HCT116 (cell line): ENCODE results near the gene CHST14. TPM values are rescaled to one million over a fixed set of nuclear protein-coding genes. Genes with fewer than 3 reads are reported as not detected.

ENCODE experiments used
- ATAC-seq: fragments of 200-7000 bp; cut with Tn5 transposase; 2 replicates; pipeline ENCODE4 v1.9.1; 2020; ENCODE audit warnings: mild to moderate bottlenecking, moderate library complexity
- BruUV-seq: library from RNA; stranded (reverse); fragments of 400-500 nt; replicated peaks from 2 replicates; lab custom pipeline; 2021; lab: Mats Ljungman, UMichigan
- CTCF ChIA-PET: fragments of 300-600 bp; sonication (Branson Sonifier 250); formaldehyde crosslinking; loops from one replicate; lab custom pipeline; 2021; ENCODE audit warnings: antibody characterized with exemption; lab: Charles Lee
- POLR2A ChIA-PET: fragments of 300-600, 350-600 bp; sonication (Branson Sonifier 250); formaldehyde crosslinking; loops from one replicate; lab custom pipeline; 2021; ENCODE audit warnings: antibody characterized with exemption; lab: Charles Lee
- RAD21 ChIA-PET, 2 experiments: fragments of 300-600 bp; sonication (Branson Sonifier 250); formaldehyde crosslinking; loops; one replicate each; lab custom pipeline; 2023; ENCODE audit warnings: low total read pairs in 2 of 2; ENCODE audit not compliant: uncharacterized antibody in 2 of 2, unreplicated experiment in 2 of 2, low non-redundant PET in 1 of 2; lab: Charles Lee
- DNase-seq: peaks from one replicate; pipeline ENCODE4 v3.0.0-alpha.2; 2010; ENCODE audit warnings: low read depth, low spot score
- H2AFZ ChIP-seq: fragments of 200-600 bp; shearing (Covaris generic), sonication (generic); 2 replicates; pipeline ENCODE4 v1.6.1; 2017; ENCODE audit warnings: low read depth, mixed run types, mixed read lengths, antibody characterized with exemption, low read length; ENCODE audit not compliant: poor library complexity, severe bottlenecking
- H3K27ac ChIP-seq: 2 replicates; pipeline ENCODE4 v1.5.1; 2012; ENCODE audit warnings: low read depth, low read length
- H3K27me3 ChIP-seq: fragments of 200-600 bp; sonication (generic); 2 replicates; pipeline ENCODE4 v1.6.1; 2016; ENCODE audit warnings: mixed run types, low read length, mixed read lengths; ENCODE audit not compliant: insufficient read depth
- H3K36me3 ChIP-seq, 2 experiments: fragments of 200-500 bp in 1 of 2; fragments of 200-600 bp in 1 of 2; sonication (Bioruptor generic) in 1 of 2; sonication (generic) in 1 of 2; 2 replicates each; pipeline versions ENCODE4 v1.5.1 to v1.6.1; 2014 to 2016; ENCODE audit warnings: low read length in 2 of 2, inconsistent platforms in 1 of 2, mixed read lengths in 1 of 2, mixed run types in 1 of 2; ENCODE audit not compliant: insufficient read depth in 2 of 2, control insufficient read depth in 1 of 2
- H3K4me1 ChIP-seq, 2 experiments: fragments of 200-600 bp in 1 of 2; sonication (generic) in 1 of 2; 2 replicates each; pipeline versions ENCODE4 v1.5.1 to v1.6.1; 2012 to 2017; ENCODE audit warnings: low read length in 2 of 2, inconsistent platforms in 1 of 2, mild to moderate bottlenecking in 1 of 2, mixed read lengths in 1 of 2, mixed run types in 1 of 2, moderate library complexity in 1 of 2; ENCODE audit not compliant: insufficient read depth in 2 of 2, control insufficient read depth in 1 of 2
- H3K4me2 ChIP-seq: fragments of 200-600 bp; sonication (generic); 2 replicates; pipeline ENCODE4 v1.6.1; 2017; ENCODE audit warnings: mixed run types, low read length, mixed read lengths
- H3K4me3 ChIP-seq, 2 experiments: fragments of 200-600 bp in 1 of 2; sonication (generic) in 1 of 2; replicated peaks in 1 of 2; 2 replicates each; pipeline ENCODE4 v1.5.1; 2011 to 2016; ENCODE audit warnings: low read length in 2 of 2, control low read depth in 1 of 2, low read depth in 1 of 2, mild to moderate bottlenecking in 1 of 2, mixed read lengths in 1 of 2, mixed run types in 1 of 2
- H3K79me2 ChIP-seq: fragments of 200-600 bp; sonication (generic); 2 replicates; pipeline ENCODE4 v1.6.1; 2017; ENCODE audit warnings: mild to moderate bottlenecking, mixed run types, low read length, moderate library complexity, mixed read lengths; ENCODE audit not compliant: insufficient read depth
- H3K9ac ChIP-seq: fragments of 200-600 bp; sonication (generic); 2 replicates; pipeline ENCODE4 v1.6.1; 2016; ENCODE audit warnings: low read length, mixed read lengths
- H3K9me2 ChIP-seq: fragments of 200-600 bp; sonication (generic), shearing (Covaris generic); 2 replicates; pipeline ENCODE4 v1.6.1; 2017; ENCODE audit warnings: mixed run types, mild to moderate bottlenecking, moderate library complexity; ENCODE audit not compliant: insufficient read depth
- H3K9me3 ChIP-seq, 2 experiments: fragments of 200-500 bp in 1 of 2; fragments of 200-600 bp in 1 of 2; sonication (Bioruptor generic) in 1 of 2; sonication (generic) in 1 of 2; 2 replicates each; pipeline ENCODE4 v1.6.1; 2014 to 2017; ENCODE audit warnings: low read length in 2 of 2, mixed read lengths in 2 of 2, inconsistent platforms in 1 of 2, low read depth in 1 of 2, mild to moderate bottlenecking in 1 of 2, mixed run types in 1 of 2, moderate library complexity in 1 of 2; ENCODE audit not compliant: control insufficient read depth in 1 of 2, insufficient read depth in 1 of 2
- H4K20me1 ChIP-seq: fragments of 200-600 bp; sonication (generic), shearing (Covaris generic); 2 replicates; pipeline ENCODE4 v1.6.1; 2017; ENCODE audit warnings: mixed run types, mild to moderate bottlenecking, moderate library complexity; ENCODE audit not compliant: insufficient read depth
- CBX3 ChIP-seq: IDR thresholded peaks from 2 replicates; pipeline ENCODE4 v1.6.1; 2012; ENCODE audit warnings: low read depth
- CEBPB ChIP-seq: IDR thresholded peaks from 2 replicates; pipeline ENCODE4 v1.6.1; 2012; ENCODE audit warnings: low read depth
- ELF1 ChIP-seq: IDR thresholded peaks from 2 replicates; pipeline ENCODE4 v1.6.1; 2012; ENCODE audit warnings: low read depth, borderline replicate concordance
- EZH2 ChIP-seq: fragments of 200-600 bp; sonication (generic); IDR thresholded peaks from 2 replicates; pipeline ENCODE4 v1.6.1; 2017; ENCODE audit warnings: antibody characterized with exemption, mixed run types
- EZH2phosphoT487 ChIP-seq: fragments of 200-600 bp; IDR thresholded peaks from 2 replicates; pipeline ENCODE4 v1.6.1; 2018; ENCODE audit warnings: antibody characterized with exemption, borderline replicate concordance
- FOSL1 ChIP-seq: IDR thresholded peaks from 2 replicates; pipeline ENCODE4 v1.6.1; 2012; ENCODE audit warnings: low read depth
- JUND ChIP-seq: IDR thresholded peaks from 2 replicates; pipeline ENCODE4 v1.6.1; 2012
- POLR2A ChIP-seq: IDR thresholded peaks from 2 replicates; pipeline ENCODE4 v1.7.0; 2011; ENCODE audit warnings: borderline replicate concordance; ENCODE audit not compliant: insufficient read depth, insufficient read length; ENCODE audit errors: extremely low read depth
- RAD21 ChIP-seq: IDR thresholded peaks from 2 replicates; pipeline ENCODE4 v1.6.1; 2012; ENCODE audit warnings: low read depth, mild to moderate bottlenecking
- REST ChIP-seq: IDR thresholded peaks from 2 replicates; pipeline ENCODE4 v1.6.1; 2012; ENCODE audit warnings: low read depth
- SIN3A ChIP-seq: IDR thresholded peaks from 2 replicates; pipeline ENCODE4 v1.6.1; 2012; ENCODE audit warnings: low read depth
- SRF ChIP-seq: IDR thresholded peaks from 2 replicates; pipeline ENCODE4 v1.6.1; 2012; ENCODE audit warnings: low read depth
- YY1 ChIP-seq: IDR thresholded peaks from 2 replicates; pipeline ENCODE4 v1.6.1; 2011; ENCODE audit warnings: low read length, low read depth, moderate library complexity, mild to moderate bottlenecking; ENCODE audit not compliant: insufficient replicate concordance; ENCODE audit errors: extremely low read depth
- ZBTB33 ChIP-seq: IDR thresholded peaks from 2 replicates; pipeline ENCODE4 v1.6.1; 2011; ENCODE audit warnings: mild to moderate bottlenecking, low read length, moderate library complexity; ENCODE audit not compliant: insufficient replicate concordance; ENCODE audit errors: extremely low read depth
- ZFX ChIP-seq: fragments of 450-650 bp; IDR thresholded peaks from 2 replicates; pipeline ENCODE4 v1.6.1; 2017
- ZNF274 ChIP-seq: fragments of 200-500 bp; sonication (Bioruptor generic); IDR thresholded peaks from 2 replicates; pipeline ENCODE4 v1.6.1; 2014; ENCODE audit warnings: mild to moderate bottlenecking, low read depth, low read length, inconsistent platforms
- intact Hi-C: fragments of 100-400 bp; cut with micrococcal nuclease; formaldehyde crosslinking; loops from 2 replicates; pipeline ENCODE4 v1.10.0; 2022
- total RNA-seq: library from RNA; stranded (reverse); gene quantifications from one replicate; pipeline ENCODE4 v1.2.1, GENCODE V29; 2021; ENCODE audit not compliant: unreplicated experiment

Gene CHST14
- total RNA-seq, 1 experiment from 2014 or later, result 12.7 TPM

- CTCF ChIA-PET, result no interaction called here
- RAD21 ChIA-PET, result no interaction called here
- TF ChIP-seq ELF1 (no peak), ZFX (no peak), YY1 (no peak), JUND (no peak), EZH2phosphoT487 (no peak), SRF (no peak), ZBTB33 (no peak), FOSL1 (no peak), CBX3 (no peak), POLR2A (no peak), ZNF274 (no peak), CEBPB (no peak), RAD21 (no peak), REST (no peak), SIN3A (no peak), EZH2 (no peak)
- TF ChIP-seq, all 23 proteins: peak for 0
- H3K9me3 ChIP-seq, result no peaks in the 10 kb centered on the region
- ATAC-seq (no peak), DNase-seq (no peak)
- H2AFZ ChIP-seq, result no peak overlapping the region
- H3K9ac ChIP-seq, result no peak overlapping the region
- H3K4me3 ChIP-seq, result no peak overlapping the region
- POLR2A ChIA-PET, result no interaction called here
- BruUV-seq, result no TSS peak
- no peaks in the 10 kb centered on the region for H3K9me2 ChIP-seq
- H4K20me1 ChIP-seq, result no peaks in the 10 kb centered on the region
- no peak overlapping the region for H3K27ac ChIP-seq
- H3K36me3 ChIP-seq, result no peaks in the 10 kb centered on the region
- H3K79me2 ChIP-seq, result peaks cover 85% of the 10 kb centered on the region
- H3K4me1 ChIP-seq, result peaks cover 18 to 25% of the 10 kb centered on the region in 2 experiments
- intact Hi-C loops, result no loop called here
- no peak overlapping the region for H3K4me2 ChIP-seq
- no peaks in the 10 kb centered on the region for H3K27me3 ChIP-seq
Measured at GRCh38 chr15:40446144-40446543, 24.6 kb upstream of the CHST14 start.
